ENCODE measurements around the gene GHRL.
A peak's percentile ranks its signal among the peaks of the same experiment; 100 is the strongest.

GHRL gene

DNA sequence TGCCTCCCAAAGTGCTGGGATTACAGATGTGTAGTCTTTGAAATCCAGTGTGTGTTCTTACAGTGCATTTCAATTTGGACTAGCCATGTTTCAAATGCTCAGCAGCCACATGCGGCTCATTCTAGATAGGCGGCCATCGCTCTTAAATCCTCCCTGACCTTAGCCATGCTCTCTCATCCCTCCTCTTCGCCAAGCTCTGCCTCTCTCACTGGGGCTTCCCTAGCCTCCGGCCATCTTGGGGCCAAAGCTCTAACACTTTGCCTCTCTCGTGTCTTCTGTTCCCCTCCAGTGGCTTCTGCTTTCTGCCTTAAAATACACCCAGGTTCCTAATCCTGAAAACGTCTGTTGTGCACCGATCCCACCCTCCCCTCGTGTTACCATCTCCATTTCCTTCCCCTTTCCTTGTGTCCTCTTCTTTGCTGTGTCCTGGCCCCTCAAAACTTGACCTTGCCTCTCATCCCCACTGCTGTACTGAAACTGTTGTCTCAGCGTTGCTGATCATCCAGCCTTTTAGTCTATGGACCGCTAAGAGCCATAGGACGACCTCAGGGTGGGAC is 1.4 kb upstream of the GHRL start:
- no peak for DNase-seq

DNA sequence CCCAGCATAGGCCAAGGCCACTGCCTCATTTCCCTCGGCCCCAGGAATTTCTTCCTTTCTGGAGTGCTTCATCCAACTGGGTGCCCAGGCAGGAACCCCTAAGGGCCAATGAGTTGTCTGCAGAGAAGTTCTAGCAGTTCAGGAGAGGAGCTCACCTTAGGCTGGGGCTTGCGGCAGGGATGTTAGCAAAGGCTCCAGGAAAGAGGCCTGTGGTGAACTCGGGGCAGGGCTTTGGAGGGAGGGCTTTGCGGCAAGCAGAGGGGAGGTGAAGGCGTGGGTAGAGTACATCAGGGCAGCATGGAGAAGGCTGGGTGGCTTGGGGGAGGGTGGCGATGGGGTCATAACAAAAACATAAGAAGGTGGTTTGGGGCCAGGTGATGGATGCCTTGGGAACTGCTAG is 1.1 kb downstream of the GHRL start:
- DNase-seq = no peak

DNA sequence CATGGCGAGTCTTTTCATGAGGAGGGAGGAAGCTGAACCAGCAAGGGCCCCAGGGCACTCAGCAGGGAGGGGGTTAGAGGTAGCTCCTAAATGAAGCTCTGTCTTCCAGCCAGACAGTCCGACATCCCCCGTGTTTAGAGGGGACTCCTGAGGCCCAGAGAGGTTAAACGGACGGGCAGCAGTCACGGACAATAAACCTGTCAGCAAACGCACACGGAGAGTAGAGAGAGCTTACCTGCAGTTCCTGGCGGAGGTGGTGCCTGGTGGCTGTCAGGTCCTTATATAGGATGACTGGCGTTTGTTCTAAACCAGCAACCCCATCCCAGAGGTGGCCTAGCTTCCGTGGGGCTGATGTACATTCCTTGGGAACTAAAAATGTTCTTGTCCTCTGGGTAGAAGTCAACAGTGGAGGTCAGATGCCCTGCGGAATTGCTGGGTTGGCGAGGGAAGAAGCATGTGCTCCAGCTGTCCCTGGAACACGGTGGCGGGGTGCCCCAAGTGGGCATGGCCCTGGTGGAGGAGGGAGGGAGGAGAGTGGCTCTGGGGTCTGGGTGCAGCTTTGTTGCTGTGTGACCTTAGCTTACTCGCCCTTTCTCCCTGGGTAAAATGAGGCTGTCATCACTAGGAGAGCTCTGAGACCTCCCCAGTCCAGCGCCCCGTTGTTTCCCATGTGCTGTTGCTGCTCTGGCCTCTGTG is 2.1 kb downstream of the GHRL start:
- no peak for DNase-seq

- no peak for DNase-seq
These were observed 2.9 kb downstream of the GHRL start for GRCh38 chr3:10289787-10290355.

- no peak for DNase-seq
These were observed 3.7 kb downstream of the GHRL start for GRCh38 chr3:10289077-10289476.

DNA sequence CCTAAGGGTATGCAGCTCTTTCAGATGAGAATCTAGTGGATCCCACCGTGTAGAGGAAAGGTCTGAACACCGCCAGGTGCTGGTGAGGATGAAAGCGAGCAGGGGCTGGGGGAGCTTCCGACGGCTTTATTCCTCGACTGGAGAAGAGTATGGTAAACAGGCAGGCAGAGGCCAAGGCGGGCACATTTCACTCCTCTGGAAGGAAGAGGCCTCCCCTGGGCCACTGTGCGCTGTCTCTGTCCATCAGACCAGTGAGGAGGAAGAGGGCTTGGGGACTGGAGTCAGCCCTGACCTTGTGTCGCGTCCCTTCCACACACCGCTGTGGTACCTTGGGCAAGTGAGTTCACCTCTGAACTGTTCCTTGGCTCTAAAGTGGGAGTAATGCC is 4.2 kb downstream of the GHRL start:
- DNase-seq = no peak

DNA sequence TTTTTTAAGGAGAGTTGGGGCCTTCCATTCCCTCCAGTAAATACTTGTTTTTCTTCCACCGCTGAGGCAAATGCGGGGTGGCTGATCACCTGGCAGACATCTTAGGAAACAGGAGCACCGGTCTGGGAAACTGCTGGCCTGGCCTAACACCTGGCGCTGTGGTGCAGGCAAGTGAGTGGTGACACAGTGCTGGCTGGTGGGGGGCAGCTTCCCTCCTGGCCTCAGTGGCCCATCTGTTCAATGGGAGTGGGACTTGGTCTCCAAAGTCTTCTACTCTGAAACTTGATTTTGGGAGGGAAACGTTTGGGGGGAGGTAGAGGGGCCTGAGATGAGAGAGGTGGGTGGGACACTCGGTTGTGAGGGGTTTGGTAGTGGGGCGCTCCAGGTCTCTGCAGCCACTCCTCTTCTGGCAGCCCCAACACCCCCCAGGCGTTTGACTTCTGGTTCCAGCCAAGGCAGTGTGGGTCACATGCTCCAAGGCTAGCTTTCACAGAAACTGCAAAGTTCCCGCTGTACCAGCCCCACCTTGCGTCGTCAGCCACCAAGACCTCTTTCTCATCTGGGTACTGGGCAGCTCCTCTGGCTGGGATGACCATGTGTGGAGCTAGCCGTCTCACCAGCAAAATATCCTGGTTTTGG is 4.7 kb downstream of the GHRL start:
- DNase-seq = no peak

- DNase-seq = peak in 1 of 5 experiments; percentile 16
These were observed 6.0 kb downstream of the GHRL start for GRCh38 chr3:10286596-10287295.

- DNase-seq = no peak
These were observed 6.6 kb downstream of the GHRL start for GRCh38 chr3:10286133-10286524.

DNA sequence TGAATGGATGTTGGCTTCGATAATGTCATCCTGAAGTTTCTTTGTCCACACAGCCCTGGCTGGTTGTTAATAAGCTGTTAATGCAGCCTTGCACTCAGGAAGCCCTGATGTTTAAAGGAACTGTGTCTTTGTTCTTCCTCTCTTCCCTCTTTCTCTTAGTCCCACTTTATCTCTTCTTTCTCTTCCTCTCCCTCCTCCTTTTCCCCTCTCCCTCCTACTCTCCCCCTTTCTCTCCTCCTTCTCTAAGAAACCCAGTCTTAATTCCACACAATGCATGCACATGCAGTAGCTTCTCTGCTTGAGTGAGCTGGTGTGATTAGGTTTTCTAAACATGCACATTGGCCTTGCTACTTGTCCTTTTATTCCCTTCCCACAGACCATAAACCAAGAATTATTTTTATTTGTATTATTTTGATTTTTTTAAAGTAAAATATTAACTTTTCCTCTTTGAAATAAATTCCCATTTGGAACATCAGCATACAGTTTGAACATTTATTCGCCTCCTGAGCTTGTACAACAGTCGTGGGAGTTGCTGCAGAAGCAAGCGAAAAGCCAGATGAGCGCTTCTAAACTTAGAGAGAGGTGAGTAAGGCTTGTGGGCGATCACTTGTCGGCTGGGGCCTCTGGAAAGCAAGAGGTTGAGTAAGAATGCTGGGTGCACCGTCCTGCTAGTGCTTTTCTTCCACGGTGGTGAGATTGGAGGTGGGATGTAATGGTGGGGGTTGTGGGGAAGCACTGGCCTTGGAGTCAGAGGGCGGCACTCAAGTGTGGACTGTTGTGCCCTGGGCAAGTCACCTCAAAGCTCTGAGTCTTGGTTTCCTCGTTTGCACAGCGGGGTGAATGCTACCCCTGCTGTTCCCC is 7.2 kb downstream of the GHRL start:
- no peak for DNase-seq

DNA sequence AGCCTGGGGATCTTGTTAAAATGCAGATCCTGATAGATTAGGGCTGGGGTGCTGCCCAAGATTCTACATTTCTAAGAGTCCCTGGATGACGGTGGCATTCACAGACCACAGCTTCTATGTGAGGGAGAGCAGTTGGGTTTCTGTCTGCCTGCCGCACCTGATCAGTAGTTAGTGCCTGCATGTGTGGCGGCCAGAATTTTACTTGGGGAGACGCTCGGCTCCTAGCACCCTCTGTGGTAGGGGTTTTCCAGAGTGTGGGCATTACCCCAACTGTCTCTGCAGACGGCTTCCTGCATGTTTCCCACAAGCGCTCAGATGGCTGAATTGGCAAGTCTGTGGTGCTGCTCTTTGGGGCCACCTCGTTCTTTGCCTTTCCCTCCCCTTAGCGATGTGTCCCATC is 8.3 kb downstream of the GHRL start:
- DNase-seq = peak in 4 of 5 experiments; percentile 18 to 75 (median 23)

DNA sequence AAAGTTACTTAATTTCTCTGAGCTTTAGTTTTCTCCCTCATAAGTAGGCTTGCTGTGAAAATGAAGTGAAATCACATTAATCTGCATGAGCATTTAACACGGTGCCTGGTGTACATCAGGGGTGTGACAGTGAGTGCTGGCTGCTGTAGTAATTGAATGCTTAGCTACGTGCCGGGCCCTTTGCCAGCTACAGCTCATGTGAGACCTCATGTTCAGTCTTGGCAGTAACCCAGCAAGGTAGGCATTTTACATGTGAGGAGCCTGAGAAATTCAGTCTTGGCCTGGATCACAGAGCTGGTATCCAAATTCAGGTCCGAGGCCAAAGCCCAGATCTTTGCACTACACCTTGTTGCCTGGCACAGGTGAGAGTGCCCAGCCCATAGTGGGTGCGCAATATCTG is 9.1 kb downstream of the GHRL start:
- DNase-seq = no peak

- DNase-seq = no peak
These were observed 10.8 kb downstream of the GHRL start for GRCh38 chr3:10281951-10282350.

DNA sequence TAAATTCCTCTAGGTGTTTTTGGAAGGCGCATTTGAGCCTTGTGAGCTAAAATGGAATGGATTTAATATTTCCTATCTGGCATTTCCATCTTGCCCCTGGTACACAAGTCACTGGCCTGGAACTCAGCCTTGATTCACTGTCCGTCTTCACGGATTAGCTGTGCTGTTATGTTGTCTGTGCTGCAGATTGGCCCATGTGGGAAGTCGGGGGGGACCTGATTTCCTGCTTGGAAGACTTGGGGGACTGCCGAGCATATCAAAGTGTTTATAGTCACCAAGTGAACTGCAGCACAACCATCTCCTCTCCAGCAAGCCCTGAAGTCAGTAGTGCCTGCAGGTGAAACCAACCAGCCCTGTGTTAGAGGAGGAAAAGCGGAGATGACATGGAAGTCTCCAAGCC is 12.2 kb downstream of the GHRL start:
- DNase-seq = no peak

GRCh38 chr3:10280177-10280529 is 12.6 kb downstream of the GHRL start:
- DNase-seq = peak in 1 of 5 experiments; percentile 30

- no peak for DNase-seq
These were observed 13.2 kb downstream of the GHRL start for GRCh38 chr3:10279384-10280176.

DNA sequence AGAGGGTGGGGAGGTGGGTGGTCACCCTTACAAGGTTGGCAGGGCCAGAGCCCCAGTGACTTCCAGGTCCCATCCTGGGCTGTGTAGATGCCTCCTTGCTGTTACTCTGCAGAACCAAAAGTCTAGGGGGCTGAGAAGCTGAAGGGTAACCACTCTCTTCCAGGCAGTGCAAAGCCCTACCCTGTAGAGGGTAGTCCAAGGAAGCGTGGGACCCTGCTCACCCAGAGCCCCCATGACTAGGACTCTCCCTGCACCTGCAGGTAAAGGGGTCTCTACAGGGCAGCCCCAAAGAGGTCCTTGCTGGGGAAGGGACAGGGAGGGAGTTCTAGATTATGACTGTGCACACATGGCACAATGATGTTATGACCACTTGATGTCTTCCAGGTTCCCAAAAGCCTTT is 14.2 kb downstream of the GHRL start:
- DNase-seq = no peak

GRCh38 chr3:10277115-10277625 is 15.6 kb downstream of the GHRL start:
- DNase-seq = peak in 1 of 5 experiments; percentile 25

DNA sequence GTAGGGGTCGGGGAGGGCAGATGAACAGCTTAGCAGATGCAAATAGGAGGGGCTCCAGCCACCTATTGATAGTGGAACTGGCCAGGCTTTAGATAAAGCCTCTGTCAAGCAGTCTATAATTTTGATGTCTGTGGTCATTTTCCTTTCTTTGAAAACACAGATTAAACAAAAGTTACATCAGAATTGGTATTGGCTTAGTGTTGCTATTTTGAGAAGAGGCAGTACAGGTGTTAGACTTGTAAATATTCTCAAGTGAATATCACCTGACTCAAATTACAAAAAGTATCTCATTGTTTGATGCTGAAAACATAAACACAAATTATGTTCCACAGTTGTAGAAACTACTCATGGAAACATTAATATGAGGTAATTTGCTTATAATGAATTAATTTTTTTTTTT is 18.1 kb downstream of the GHRL start:
- no peak for DNase-seq

- no peak for DNase-seq
These were observed 18.9 kb downstream of the GHRL start for GRCh38 chr3:10273702-10274305.

DNA sequence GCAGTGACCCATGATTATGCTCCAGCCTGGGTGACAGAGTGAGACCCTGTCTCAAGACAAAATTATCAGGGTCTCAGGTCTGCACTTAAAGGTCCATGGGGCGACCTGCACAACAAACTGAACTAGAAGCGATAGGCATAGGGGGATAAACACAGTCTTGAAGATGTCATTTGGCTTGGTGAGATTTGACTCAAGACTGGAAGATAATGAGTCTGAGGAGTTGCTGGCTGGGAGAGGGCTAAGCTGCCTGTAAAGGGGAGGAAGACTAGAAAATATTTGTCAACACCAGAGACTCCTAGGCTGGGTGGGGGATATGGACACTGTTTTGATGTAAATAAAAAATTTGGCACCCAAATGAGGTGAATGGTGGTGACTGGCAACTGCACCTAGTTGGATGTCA is 19.8 kb downstream of the GHRL start:
- no peak for DNase-seq

All from T-helper 2 cell (primary cell).